GM19193 (cell line): ENCODE data around the gene COL4A5.

Source experiments
- POLR2A ChIP-seq: IDR thresholded peaks from 4 replicates; pipeline ENCODE4 v1.6.1; 2011; ENCODE audit not compliant: insufficient read depth, insufficient read length; ENCODE audit errors: extremely low read depth

COL4A5 gene

GRCh38 chrX:108696690-108697089 lies 257.1 kb downstream of the COL4A5 start:
- TF ChIP-seq POLR2A: no peak

GRCh38 chrX:108699368-108699767 lies 259.7 kb downstream of the COL4A5 start:
- TF ChIP-seq POLR2A: no peak

GRCh38 chrX:108701633-108702032 lies 262.0 kb downstream of the COL4A5 start:
- TF ChIP-seq POLR2A: no peak

GRCh38 chrX:108702530-108702929 lies 262.9 kb downstream of the COL4A5 start:
- TF ChIP-seq POLR2A: no peak

- no peak for TF ChIP-seq POLR2A
These were observed 265.2 kb downstream of the COL4A5 start for GRCh38 chrX:108704839-108705238.

- TF ChIP-seq POLR2A: no peak
These were observed 273.2 kb downstream of the COL4A5 start for GRCh38 chrX:108712886-108713285.

GRCh38 chrX:108722561-108722960 lies 282.9 kb downstream of the COL4A5 start:
- no peak for TF ChIP-seq POLR2A

- no peak for TF ChIP-seq POLR2A
These were observed 287.1 kb downstream of the COL4A5 start for GRCh38 chrX:108726748-108727147.

- TF ChIP-seq POLR2A: no peak
These were observed 291.5 kb downstream of the COL4A5 start for GRCh38 chrX:108731153-108731552.

GRCh38 chrX:108732630-108733321 lies 293.1 kb downstream of the COL4A5 start:
- no peak for TF ChIP-seq POLR2A

- TF ChIP-seq POLR2A: no peak
These were observed 294.8 kb downstream of the COL4A5 start for GRCh38 chrX:108734426-108734825.

GRCh38 chrX:108735091-108735678 lies 295.5 kb downstream of the COL4A5 start:
- no peak for TF ChIP-seq POLR2A

GRCh38 chrX:108735679-108736508 lies 296.3 kb downstream of the COL4A5 start:
- TF ChIP-seq POLR2A: no peak

GRCh38 chrX:108736509-108737479 lies 297.2 kb downstream of the COL4A5 start, which contains the start of gene IRS4:
TSS of gene IRS4 (minus strand) at chrX:108736563.
- TF ChIP-seq POLR2A: no peak
